ENCODE results near the gene FOXE1. TPM values are rescaled to one million over a fixed set of nuclear protein-coding genes. Genes with fewer than 3 reads are reported as not detected.

FOXE1 gene
- total RNA-seq, 1 donor from 2014 or later: 0.45 TPM

- Histone ChIP-seq H3K4me3 (ENCODE audit: insufficient read depth, low read depth, low read length) (no peak overlapping the region), H2AFZ (ENCODE audit: low read depth, low read length) (no peak overlapping the region), H3K27ac (ENCODE audit: low read depth, low read length) (no peak overlapping the region), H4K20me1 (ENCODE audit: insufficient read depth, low read length) (no peaks in the 10 kb centered on the region), H3K79me2 (ENCODE audit: insufficient read depth, low read length) (no peaks in the 10 kb centered on the region), H3K36me3 (ENCODE audit: insufficient read depth, low read length) (no peaks in the 10 kb centered on the region), H3K4me2 (ENCODE audit: low read length) (peak overlapping the region; percentile 40), H3K9ac (ENCODE audit: low read length) (no peak overlapping the region), H3K9me3 (ENCODE audit: insufficient read depth, low read depth, low read length) (peaks cover 3% of the 10 kb centered on the region), H3K27me3 (ENCODE audit: insufficient read depth, low read length) (no peaks in the 10 kb centered on the region), H3K4me1 (ENCODE audit: insufficient read depth, low read length) (no peaks in the 10 kb centered on the region)
- peak; percentile 69 for DNase-seq (ENCODE audit: low read depth)
- TF ChIP-seq CTCF (IDR thresholded peaks at IDR 0.05; ENCODE audit: insufficient read depth, low read depth, low read length) (no peak), EZH2 (IDR thresholded peaks at IDR 0.05; ENCODE audit: insufficient read depth, low read length) (no peak)
- no peak overlapping the region for H3K4me3 Mint-ChIP-seq (ENCODE audit: unreplicated experiment)
- H3K4me1 Mint-ChIP-seq (ENCODE audit: low read depth, unreplicated experiment): peaks cover 4% of the 10 kb centered on the region
- no peak overlapping the region for H3K27ac Mint-ChIP-seq (ENCODE audit: unreplicated experiment)
- no peaks in the 10 kb centered on the region for H3K36me3 Mint-ChIP-seq (ENCODE audit: low read depth, unreplicated experiment)
- peaks cover 4% of the 10 kb centered on the region for H3K9me3 Mint-ChIP-seq (ENCODE audit: unreplicated experiment)
- FAIRE-seq: peak; percentile 86
- peaks cover 31% of the 10 kb centered on the region for H3K27me3 Mint-ChIP-seq (ENCODE audit: low read depth, unreplicated experiment)
These were observed 12.5 kb upstream of the FOXE1 start for GRCh38 chr9:97840521-97840920.

GRCh38 chr9:97842960-97843359, 10.1 kb upstream of the FOXE1 start:
- peaks cover 23% of the 10 kb centered on the region for H3K27me3 ChIP-seq (ENCODE audit: insufficient read depth, low read length)
- FAIRE-seq: no peak
- TF ChIP-seq CTCF (IDR thresholded peaks at IDR 0.05; ENCODE audit: insufficient read depth, low read depth, low read length) (no peak), EZH2 (IDR thresholded peaks at IDR 0.05; ENCODE audit: insufficient read depth, low read length) (no peak)
- Mint-ChIP-seq H3K9me3 (ENCODE audit: unreplicated experiment) (peaks cover 9% of the 10 kb centered on the region), H3K27me3 (ENCODE audit: low read depth, unreplicated experiment) (peaks cover 40% of the 10 kb centered on the region), H3K4me3 (ENCODE audit: unreplicated experiment) (no peak overlapping the region), H3K4me1 (ENCODE audit: low read depth, unreplicated experiment) (peaks cover 4% of the 10 kb centered on the region), H3K27ac (ENCODE audit: unreplicated experiment) (no peak overlapping the region), H3K36me3 (ENCODE audit: low read depth, unreplicated experiment) (no peaks in the 10 kb centered on the region)
- DNase-seq (ENCODE audit: low read depth): no peak
- H4K20me1 ChIP-seq (ENCODE audit: insufficient read depth, low read length): no peaks in the 10 kb centered on the region
- H3K27ac ChIP-seq (ENCODE audit: low read depth, low read length): no peak overlapping the region
- H3K9me3 ChIP-seq (ENCODE audit: insufficient read depth, low read depth, low read length): peaks cover 3% of the 10 kb centered on the region
- H3K4me1 ChIP-seq (ENCODE audit: insufficient read depth, low read length): no peaks in the 10 kb centered on the region
- no peak overlapping the region for H3K9ac ChIP-seq (ENCODE audit: low read length)
- no peaks in the 10 kb centered on the region for H3K79me2 ChIP-seq (ENCODE audit: insufficient read depth, low read length)
- no peaks in the 10 kb centered on the region for H3K36me3 ChIP-seq (ENCODE audit: insufficient read depth, low read length)
- H3K4me3 ChIP-seq (ENCODE audit: insufficient read depth, low read depth, low read length): no peak overlapping the region
- no peak overlapping the region for H3K4me2 ChIP-seq (ENCODE audit: low read length)
- H2AFZ ChIP-seq (ENCODE audit: low read depth, low read length): no peak overlapping the region

GRCh38 chr9:97845130-97845529, 7.9 kb upstream of the FOXE1 start:
- FAIRE-seq (no peak), DNase-seq (ENCODE audit: low read depth) (peak; percentile 63)
- Histone ChIP-seq H3K4me1 (ENCODE audit: insufficient read depth, low read length) (peaks cover 3% of the 10 kb centered on the region), H4K20me1 (ENCODE audit: insufficient read depth, low read length) (no peaks in the 10 kb centered on the region), H3K4me2 (ENCODE audit: low read length) (no peak overlapping the region), H3K9me3 (ENCODE audit: insufficient read depth, low read depth, low read length) (peaks cover 3% of the 10 kb centered on the region), H3K4me3 (ENCODE audit: insufficient read depth, low read depth, low read length) (no peak overlapping the region), H3K79me2 (ENCODE audit: insufficient read depth, low read length) (no peaks in the 10 kb centered on the region), H3K27ac (ENCODE audit: low read depth, low read length) (no peak overlapping the region), H3K9ac (ENCODE audit: low read length) (no peak overlapping the region), H3K27me3 (ENCODE audit: insufficient read depth, low read length) (peaks cover 44% of the 10 kb centered on the region), H3K36me3 (ENCODE audit: insufficient read depth, low read length) (no peaks in the 10 kb centered on the region), H2AFZ (ENCODE audit: low read depth, low read length) (no peak overlapping the region)
- no peak overlapping the region for H3K4me3 Mint-ChIP-seq (ENCODE audit: unreplicated experiment)
- H3K27ac Mint-ChIP-seq (ENCODE audit: unreplicated experiment): no peak overlapping the region
- peaks cover 4% of the 10 kb centered on the region for H3K4me1 Mint-ChIP-seq (ENCODE audit: low read depth, unreplicated experiment)
- H3K36me3 Mint-ChIP-seq (ENCODE audit: low read depth, unreplicated experiment): no peaks in the 10 kb centered on the region
- no peak for TF ChIP-seq CTCF (IDR thresholded peaks at IDR 0.05; ENCODE audit: insufficient read depth, low read depth, low read length)
- TF ChIP-seq EZH2 (IDR thresholded peaks at IDR 0.05; ENCODE audit: insufficient read depth, low read length): no peak
- H3K9me3 Mint-ChIP-seq (ENCODE audit: unreplicated experiment): peaks cover 11% of the 10 kb centered on the region
- H3K27me3 Mint-ChIP-seq (ENCODE audit: low read depth, unreplicated experiment): peaks cover 61% of the 10 kb centered on the region
